Measurements from ENCODE around the gene ASIC5.
"Not testable (repeated sequence)": the region's sequence is repeated elsewhere in the genome, so short reads cannot be mapped to it uniquely, and the experiment has no call there.

The ASIC5 gene

DNA sequence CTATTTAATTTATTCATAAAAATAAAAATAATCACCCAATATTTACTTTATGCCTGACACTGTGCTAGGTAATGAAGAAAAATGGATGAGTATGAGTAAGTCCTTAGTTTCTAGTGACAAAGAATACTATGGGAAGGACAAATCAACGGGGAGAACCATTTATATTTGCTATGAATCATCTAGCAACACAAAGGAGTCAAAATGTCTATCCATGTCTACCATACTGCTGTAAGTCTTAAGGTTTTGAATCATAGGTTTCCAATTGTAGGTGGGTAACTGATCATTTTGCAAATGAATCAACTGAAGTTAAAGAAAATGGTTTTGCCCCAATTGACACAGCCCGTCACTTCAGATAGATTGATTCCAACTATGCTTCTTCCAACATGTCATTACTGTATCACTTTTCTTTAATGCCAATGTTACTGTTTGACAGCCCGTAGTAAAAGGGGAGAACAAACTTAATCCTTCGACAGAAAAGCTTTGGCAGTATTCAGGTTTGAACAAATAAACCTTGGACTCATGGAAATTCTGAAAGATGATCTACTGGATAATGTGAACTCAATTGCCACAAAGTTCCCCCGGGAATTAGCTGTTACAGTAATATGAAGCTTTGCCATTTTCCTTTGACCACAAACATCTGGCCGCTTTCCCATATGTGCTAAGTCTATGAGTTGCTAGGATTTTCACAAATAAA is 40.6 kb upstream of the ASIC5 start:
- TF ChIP-seq ZFX (IDR thresholded peaks at IDR 0.05) = no peak
- TF ChIP-seq, protein P1, sequence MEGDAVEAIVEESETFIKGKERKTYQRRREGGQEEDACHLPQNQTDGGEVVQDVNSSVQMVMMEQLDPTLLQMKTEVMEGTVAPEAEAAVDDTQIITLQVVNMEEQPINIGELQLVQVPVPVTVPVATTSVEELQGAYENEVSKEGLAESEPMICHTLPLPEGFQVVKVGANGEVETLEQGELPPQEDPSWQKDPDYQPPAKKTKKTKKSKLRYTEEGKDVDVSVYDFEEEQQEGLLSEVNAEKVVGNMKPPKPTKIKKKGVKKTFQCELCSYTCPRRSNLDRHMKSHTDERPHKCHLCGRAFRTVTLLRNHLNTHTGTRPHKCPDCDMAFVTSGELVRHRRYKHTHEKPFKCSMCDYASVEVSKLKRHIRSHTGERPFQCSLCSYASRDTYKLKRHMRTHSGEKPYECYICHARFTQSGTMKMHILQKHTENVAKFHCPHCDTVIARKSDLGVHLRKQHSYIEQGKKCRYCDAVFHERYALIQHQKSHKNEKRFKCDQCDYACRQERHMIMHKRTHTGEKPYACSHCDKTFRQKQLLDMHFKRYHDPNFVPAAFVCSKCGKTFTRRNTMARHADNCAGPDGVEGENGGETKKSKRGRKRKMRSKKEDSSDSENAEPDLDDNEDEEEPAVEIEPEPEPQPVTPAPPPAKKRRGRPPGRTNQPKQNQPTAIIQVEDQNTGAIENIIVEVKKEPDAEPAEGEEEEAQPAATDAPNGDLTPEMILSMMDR (conservative IDR thresholded peaks at IDR 0.05) = no peak
- H3K27ac ChIP-seq = no peak overlapping the region

DNA sequence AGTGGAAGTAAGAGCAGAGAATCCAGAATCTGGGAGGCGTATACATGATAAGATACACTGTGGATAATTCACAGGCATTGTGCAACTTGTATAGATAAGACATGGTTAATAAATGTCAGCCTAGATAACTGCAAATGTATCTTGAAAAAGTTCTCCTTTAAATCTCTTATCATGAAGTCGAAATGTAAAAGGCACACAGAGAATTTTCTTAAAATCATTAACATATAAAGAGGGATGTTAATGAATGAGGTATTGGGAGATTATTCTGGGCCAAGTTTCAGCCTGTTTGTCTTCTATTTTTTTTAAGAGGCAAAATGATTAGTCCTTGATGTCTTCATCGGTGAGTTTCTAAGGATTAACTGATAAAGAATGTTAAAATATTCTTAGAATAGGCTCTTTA is 38.3 kb upstream of the ASIC5 start:
- TF ChIP-seq, protein P1 (conservative IDR thresholded peaks at IDR 0.05) = no peak
- TF ChIP-seq ZFX (IDR thresholded peaks at IDR 0.05) = no peak
- H3K27ac ChIP-seq = no peak overlapping the region

DNA sequence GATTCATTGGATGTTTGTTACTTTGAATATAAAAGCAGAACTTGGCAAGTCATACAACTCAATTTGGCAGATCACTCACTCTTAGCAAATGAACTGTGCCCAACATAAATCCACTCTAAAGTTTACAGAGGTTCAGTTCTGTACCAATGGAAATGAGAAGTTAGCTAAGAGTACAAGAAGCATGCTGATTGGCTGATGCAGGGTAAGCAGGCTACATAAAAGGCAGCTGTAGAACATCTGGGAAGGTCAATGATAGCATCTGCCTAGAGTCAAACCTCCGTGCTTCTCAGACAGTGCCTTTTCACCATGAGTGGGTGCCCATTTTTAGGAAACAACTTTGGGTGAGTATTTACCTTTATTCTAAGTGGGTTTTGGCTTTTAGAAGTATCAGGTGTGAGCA is 37.4 kb upstream of the ASIC5 start, which contains the start of gene TDO2:
Gene TDO2 (plus strand): TSS at position 244 of the 400 bp plus-strand sequence. CDS start 63 bp downstream, at position 307.
- no peak for TF ChIP-seq ZFX (IDR thresholded peaks at IDR 0.05)
- TF ChIP-seq, protein P1 (conservative IDR thresholded peaks at IDR 0.05) = no peak
- no peak within 1 kb of the TSS for H3K27ac ChIP-seq

DNA sequence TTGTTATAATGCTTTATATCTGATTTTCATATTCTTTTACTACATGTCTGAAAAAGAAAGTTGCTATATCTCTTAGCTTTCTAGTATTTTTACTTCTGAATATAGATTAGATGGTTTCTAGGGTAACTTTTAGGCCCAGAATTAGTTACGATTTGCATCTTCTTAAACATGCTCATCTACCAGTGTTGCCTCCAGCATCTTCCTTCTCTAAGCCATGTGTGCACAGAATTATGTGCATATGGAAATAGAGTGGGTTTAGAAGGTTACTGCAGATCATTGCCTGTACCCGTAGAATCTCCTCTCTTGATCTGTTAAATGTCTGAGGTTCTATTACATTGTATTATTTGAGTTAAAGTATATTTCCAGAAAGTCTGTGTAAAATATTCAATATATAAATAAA is 34.9 kb upstream of the ASIC5 start:
- TF ChIP-seq, protein P1 (conservative IDR thresholded peaks at IDR 0.05) = no peak
- TF ChIP-seq ZFX (IDR thresholded peaks at IDR 0.05) = no peak
- no peak overlapping the region for H3K27ac ChIP-seq

DNA sequence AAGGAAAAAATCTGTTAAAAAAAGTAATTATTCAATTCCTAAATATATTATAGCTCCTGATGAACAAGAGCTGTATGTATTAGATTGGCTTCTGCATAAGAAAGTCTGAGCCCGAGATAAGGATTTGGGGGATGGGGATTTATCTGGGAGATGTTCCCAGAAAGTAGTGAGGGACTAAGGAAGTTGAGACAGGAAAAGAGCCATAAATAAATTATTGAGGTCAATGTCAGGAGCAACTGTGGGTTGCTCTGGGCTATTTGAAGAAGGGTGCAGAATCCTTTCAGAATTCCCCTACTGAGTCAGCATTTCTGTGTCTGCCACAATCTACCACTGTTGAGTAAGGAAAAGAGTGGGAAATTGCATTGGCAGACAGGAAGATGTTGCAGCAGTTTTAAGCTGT is 34.3 kb upstream of the ASIC5 start:
- H3K27ac ChIP-seq = no peak overlapping the region
- TF ChIP-seq ZFX (IDR thresholded peaks at IDR 0.05) = no peak
- TF ChIP-seq, protein P1 (conservative IDR thresholded peaks at IDR 0.05) = no peak

DNA sequence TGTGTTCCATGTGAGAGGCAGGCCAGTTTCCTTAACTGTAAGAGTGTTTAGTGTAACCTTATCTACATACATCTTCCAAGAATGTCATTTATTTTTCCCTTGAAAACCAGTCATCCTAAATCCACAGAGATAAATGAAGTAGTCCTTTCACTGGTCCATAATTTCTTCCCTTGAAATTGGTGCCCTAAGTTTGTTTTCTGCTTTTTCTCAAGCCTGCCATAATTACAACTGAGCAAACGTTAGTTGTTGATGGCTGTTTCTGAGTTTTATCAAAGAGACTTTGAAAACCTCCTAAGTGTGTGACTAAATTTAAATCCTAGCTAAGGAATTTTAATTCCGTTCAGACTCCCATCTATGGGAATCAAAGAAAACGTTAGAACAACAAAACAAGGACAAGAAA is 33.8 kb upstream of the ASIC5 start:
- no peak for TF ChIP-seq ZFX (IDR thresholded peaks at IDR 0.05)
- TF ChIP-seq, protein P1 (conservative IDR thresholded peaks at IDR 0.05) = no peak
- H3K27ac ChIP-seq = no peak overlapping the region

DNA sequence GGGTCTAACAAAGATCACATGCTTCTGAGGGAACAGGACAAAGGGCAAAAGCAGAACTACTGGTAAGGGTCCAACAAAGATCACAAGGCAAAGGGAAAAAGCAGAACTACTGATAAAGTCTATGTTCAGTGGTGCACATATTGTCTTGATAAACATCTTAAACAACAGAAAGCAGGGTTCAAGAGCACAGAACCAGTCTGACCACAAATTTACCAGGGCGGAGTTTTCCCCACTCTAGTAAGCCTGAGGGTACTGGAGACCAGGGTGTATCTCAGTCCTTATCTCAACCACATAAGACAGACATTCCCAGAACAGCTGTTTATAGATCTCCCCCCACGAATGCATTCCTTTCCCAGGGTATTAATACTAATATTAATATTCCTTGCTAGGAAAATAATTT is 32.3 kb upstream of the ASIC5 start:
- H3K27ac ChIP-seq = not testable (repeated sequence)

DNA sequence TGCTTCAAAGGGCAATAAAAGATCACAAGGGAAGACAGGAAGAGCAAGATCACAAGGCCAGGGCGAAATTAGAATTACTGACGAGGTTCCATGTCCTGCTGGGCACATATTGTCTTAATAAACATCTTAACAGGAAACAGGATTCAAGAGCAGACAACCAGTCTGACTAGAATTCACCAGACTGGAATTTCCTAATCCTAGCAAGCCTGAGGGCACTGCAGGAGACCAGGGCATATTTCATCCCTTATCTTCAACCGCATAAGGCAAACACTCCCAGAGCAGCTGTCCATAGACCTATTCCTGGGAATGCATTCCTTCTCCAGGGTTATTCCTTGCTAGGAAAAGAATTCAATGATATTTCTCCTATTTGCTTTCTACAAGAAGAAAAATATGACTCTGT is 25.0 kb upstream of the ASIC5 start:
- TF ChIP-seq, protein P1 (conservative IDR thresholded peaks at IDR 0.05) = no peak
- TF ChIP-seq ZFX (IDR thresholded peaks at IDR 0.05) = no peak
- H3K27ac ChIP-seq = no peak overlapping the region

Measured in C4-2B (cell line).